Stimulated activated CD4-positive, alpha-beta T cell treated with anti-CD3 and anti-CD28 coated beads, Interleukin-2, amount 100 ng/mL, for 48 hours (primary cell): ENCODE data around the gene HIP1R.

Experiments used
- DNase-seq, 2 donors: peaks; one replicate each; pipeline ENCODE4 v3.0.0-alpha.2; 2020

The HIP1R gene

DNA sequence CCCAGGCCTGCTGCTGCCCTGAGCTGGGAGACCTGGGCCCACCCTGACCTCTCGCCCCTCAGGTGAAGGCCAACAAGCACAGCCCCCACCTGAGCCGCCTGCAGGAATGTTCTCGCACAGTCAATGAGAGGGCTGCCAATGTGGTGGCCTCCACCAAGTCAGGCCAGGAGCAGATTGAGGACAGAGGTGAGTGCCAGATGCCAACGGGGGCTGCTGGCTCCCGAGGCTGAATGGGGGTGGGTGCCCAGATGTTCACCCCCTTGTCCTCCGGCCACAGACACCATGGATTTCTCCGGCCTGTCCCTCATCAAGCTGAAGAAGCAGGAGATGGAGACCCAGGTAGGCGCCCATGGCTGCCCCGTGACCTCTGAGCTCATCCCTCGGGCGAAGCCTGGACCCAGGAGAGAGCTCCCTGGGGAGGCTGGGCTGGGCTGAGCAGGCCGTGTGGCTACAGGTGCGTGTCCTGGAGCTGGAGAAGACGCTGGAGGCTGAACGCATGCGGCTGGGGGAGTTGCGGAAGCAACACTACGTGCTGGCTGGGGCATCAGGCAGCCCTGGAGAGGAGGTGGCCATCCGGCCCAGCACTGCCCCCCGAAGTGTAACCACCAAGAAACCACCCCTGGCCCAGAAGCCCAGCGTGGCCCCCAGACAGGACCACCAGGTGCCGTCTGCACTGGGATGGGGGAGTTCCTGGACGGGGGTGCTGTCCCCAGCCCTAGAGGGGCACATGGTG, 25.8 kb downstream of the HIP1R start:
- no peak for DNase-seq

DNA sequence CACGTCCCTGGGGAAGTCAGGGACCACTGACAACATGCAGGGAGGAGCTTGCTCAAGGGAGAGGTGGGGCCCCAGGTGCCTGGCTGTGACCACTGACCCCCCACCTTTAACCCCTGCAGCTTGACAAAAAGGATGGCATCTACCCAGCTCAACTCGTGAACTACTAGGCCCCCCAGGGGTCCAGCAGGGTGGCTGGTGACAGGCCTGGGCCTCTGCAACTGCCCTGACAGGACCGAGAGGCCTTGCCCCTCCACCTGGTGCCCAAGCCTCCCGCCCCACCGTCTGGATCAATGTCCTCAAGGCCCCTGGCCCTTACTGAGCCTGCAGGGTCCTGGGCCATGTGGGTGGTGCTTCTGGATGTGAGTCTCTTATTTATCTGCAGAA, 26.3 kb downstream of the HIP1R start:
- no peak for DNase-seq

DNA sequence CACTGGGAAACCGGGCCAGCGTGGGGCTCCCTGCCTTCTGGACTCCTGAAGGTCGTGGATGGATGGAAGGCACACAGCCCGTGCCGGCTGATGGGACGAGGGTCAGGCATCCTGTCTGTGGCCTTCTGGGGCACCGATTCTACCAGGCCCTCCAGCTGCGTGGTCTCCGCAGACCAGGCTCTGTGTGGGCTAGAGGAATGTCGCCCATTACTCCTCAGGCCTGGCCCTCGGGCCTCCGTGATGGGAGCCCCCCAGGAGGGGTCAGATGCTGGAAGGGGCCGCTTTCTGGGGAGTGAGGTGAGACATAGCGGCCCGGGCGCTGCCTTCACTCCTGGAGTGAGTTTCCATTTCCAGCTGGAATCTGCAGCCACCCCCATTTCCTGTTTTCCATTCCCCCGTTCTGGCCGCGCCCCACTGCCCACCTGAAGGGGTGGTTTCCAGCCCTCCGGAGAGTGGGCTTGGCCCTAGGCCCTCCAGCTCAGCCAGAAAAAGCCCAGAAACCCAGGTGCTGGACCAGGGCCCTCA, 26.9 kb downstream of the HIP1R start:
- no peak for DNase-seq

DNA sequence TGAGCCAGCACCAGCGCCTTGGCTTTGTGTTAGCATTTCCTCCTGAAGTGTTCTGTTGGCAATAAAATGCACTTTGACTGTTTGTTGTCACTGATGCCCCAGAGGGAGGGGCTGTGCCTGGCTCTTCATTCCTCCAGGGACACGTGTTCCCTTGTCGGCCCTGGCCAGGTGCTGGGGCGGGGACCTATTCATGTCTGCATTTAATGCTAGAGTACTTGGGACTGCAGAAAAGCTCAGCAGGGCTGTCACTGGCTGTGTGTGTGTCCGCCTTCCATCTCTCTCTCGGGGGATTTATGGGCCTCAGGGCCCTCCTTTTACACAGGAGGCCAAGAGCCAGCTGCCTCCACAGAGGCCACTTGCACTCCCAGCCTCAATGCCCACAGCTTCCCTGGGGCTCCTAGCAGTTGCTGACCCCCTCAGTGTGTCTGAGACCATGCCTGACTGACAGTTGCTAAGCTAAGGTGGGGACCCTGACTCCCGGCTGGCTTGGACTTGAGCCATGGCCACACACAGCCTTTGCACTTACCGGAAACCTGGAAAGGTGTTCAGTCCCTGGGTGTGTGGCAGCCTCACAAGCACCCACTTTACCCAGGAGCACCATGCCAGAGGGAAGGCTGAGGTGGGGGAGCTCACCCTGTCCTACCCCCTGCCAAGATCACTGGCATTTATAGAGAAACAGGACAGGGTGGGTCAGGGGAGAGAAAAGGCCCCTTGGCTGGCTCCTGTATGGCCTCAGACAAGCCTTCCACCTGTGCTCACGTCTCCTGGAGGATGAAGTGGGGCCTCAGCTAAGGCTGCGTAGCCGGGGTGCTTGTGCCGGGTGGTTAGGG, 27.8 kb downstream of the HIP1R start:
- DNase-seq: no peak

DNA sequence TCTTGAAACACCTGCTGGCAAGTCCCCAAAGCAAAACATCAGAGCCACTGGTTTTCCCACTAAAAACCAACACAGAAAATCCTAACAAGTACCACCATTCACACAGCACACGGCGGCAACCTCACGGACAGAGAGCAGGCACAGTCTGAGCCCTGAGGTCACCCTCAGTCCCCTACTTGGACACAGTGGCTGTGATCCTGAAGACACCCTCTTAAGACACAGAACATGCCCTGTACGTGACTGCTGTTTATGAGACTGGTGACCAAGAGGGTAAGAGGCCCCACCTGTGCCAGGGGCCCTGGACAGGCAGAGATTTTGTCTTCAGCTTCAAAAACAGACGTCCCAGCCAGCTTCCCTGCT, 29.6 kb downstream of the HIP1R start:
- no peak for DNase-seq

DNA sequence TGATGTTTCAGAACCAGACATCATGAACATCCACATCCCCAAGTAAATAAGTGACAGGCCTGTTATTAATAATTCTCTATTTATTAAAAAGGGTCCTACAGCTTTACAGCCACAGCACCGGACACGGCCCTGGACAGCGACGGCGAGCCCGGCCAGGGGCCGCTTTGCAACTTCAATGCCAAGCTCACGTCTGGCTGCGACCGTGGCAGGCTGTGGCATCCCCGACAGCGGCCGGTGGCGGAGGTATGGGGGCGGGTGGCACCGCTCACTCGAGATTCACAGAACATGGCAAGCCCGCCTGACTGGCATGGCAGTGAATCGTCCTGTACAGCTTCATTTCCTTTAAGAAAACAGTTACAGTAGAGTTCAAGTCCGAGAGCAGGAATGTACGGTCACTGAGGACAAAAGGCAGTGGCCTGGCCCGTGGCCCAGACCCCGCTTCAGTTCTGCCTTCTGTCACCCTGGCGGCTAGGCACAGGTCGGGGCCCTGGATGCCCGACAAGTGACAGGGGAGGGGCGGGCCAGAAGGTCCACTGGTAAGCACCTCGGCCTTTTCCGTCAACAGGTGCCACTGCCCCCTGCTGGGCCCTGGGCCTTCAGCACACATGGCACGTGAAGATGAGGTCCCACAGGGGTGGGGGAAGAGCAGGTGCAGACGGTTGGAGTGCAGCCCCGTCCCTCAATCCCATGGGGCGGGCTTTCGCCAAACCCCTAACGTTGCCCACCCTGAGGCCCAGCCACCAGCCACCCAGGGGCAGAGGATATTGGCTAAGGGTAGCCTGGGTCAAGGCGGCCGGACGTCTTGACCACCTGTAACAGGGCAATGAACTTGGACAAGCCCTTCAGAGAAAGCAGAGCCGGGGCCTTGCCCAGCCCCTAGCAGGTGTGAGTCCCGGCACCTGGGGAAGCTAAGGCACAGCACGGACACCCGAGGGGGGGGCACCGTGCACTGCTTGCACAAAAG, 30.3 kb downstream of the HIP1R start:
- no peak for DNase-seq

DNA sequence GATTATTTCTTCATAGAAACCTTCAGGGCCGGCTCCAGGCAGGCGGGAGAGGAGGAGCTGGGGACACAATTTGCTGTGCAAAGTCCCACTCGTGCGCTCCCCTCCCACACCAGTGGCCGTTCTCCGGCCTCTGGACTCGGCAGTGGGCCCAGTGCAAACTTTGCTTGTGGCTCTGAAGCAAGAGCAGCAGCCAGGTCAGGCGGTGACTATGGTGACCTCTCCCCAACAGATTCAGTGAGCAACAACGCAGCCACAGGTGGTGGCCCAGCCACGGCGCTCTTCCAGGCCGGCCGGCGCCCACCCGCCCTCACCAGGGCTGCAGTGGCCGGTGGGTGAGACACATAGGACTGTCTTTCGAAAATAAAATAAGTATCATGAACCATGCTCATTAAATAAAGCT, 31.1 kb downstream of the HIP1R start:
- DNase-seq: no peak

DNA sequence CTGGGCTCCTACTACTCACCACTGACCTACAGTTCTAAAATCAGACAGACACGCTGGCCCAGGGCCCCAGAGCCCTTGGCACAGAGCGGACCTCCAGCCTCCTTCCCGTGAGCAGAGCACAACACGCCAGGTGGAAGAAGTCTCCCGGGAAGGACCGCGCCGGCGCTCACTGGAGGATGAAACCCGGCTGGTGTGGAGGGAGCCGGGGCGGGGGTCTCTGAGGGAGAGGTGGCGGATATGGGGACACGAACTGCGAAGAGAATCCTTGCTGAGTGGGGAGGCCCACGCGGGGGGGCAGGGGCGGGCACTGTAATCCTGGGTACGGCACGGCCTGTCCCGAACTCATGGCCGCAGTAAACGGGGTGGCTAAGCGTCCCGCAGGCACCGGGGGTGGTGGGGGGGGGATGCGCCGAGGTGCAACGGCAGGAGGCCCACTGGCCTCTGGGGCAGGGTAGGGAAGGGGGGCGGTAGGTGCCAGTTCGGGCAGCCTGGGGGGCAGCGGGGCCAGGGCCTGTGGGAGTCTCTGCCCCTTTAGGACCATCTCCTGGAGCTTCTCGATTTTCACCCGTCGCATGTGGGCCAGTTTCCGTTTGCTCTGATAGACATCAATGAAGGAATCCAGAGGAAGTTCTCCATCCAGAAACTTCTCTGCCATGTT, 31.8 kb downstream of the HIP1R start:
- no peak for DNase-seq

DNA sequence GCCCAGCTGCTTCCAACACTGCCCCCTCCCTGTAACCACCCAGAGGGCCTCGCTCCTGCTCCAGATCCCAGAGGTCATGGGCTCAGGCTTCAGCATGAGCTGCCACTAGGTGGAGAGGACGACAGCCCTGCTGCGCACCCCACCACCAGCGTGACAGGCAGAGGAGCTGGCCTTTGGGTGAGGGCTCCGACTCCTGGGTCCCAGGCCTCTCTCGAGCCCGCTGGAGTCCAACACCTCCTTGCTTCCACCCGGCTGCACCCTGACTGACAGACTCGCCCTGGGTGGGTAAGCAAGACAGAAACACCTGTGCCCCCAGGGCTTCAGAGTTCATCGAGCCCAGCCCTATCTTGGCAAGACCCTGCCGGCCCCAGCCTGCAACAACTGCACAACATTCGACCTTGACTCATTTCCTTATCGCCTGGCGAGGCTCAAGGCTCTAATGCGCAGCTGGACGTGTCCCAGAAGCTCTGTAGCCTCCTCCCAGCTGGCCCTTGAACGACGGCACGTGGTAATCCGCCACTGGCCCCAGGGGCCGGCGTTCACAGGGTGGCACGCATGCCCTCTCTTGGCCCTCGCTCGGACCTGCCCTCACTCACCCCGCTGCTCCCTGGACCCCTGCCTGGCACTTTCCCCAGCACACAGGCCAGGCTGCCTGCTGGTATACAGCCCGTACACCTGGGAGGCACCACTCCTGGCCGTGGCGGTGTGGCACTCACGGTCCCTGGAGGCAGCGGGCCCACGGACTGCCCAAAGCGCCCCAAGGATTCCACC, 32.6 kb downstream of the HIP1R start:
- no peak for DNase-seq

DNA sequence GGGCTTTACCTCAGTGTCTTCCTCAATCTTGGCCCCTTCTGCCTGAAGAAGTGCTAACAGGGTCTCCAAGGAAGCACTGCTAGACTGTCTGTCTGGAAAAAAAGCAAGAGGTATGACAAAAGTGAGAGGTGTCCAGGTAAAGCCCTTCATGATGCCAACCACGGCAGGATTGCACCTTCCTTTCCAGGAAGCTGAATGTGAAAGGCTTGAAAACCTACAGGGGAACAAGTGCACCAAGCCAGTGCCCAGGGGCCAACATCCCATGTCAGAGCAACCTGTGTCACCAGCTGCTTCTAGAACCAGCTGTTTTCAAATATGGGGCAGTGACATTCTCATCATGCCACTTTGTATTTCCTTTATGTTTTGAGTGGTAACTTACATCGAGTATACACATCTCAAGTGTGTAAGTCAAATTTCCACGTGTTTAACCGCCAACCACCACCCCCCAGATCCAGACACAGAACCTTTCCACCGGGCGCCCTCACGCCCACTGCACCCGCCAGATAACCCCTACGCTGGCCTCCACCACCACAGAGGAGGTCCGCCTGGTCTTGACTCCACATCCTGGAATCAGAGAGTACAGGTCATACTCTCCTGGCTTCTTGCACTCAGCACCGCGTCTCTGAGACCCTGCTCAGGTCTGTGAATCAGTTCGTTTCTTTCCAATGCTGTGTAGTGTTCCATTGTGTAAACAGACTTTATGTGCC, 33.4 kb downstream of the HIP1R start:
- no peak for DNase-seq

DNA sequence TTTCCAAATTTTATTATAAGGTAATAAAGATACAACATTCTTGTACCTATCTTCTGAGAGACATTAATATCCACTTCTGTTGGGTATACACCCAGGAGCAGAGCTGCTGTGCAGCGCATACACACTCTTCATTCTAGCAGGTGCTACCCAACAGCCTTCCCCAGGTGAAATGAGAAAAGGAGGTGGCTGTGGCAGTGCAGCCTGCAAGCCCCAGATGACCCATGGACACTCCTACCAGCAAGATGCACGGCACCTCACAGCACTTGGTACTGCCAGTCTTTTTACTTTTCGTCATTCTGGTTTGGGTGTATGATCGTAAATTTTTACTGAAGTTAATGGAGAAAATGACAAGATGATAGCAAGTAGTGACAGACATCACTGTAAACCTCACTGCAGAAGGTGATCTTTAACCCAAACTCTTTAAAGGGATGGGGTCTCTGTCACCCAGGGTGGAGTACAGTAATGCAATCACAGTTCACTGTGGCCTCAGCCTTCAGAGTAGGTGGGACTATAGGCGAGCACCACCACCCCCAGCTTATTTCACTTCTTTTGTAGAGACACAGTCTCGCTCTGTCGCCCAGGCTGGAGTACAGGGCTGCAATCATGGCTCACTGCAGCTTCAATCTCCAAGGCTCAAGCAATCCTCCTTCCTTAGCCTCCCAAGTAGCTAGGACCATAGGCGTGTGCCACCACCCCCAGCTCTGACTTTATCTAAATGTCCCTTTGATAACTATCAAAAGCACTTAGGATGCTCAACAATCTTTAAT, 34.1 kb downstream of the HIP1R start:
- DNase-seq: no peak

DNA sequence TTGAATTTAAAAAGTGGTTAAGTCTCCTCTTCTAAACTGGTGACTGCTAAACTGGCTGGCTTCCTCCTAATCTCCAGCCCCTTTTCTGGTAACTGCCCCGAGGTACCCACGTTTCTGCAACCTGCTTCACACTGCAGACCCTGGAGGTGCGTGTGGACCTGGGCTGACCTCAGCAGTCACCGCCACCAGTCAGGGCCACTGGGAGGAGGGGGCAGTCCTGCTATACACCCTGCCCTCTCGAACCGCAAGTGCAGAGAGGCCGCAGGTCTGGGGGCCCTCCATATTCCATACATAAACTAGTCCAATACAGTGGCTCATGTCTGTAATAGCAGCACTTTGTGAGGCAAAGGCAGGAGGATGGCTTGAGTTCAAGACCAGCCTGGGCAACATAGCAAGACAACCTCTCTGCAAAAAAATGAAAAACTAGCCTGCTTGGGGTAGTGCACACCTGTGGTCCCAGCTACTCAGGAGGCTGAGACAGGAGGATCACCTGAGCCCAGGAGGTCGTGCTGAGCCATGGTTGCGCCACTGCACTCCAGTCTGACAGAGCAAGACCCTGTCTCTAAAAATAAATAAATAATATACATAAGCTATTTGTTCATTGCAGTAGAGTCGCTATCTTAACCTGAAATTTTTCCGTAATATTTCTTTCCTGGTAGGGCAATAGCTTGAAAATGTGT, 35.0 kb downstream of the HIP1R start:
- DNase-seq: no peak

DNA sequence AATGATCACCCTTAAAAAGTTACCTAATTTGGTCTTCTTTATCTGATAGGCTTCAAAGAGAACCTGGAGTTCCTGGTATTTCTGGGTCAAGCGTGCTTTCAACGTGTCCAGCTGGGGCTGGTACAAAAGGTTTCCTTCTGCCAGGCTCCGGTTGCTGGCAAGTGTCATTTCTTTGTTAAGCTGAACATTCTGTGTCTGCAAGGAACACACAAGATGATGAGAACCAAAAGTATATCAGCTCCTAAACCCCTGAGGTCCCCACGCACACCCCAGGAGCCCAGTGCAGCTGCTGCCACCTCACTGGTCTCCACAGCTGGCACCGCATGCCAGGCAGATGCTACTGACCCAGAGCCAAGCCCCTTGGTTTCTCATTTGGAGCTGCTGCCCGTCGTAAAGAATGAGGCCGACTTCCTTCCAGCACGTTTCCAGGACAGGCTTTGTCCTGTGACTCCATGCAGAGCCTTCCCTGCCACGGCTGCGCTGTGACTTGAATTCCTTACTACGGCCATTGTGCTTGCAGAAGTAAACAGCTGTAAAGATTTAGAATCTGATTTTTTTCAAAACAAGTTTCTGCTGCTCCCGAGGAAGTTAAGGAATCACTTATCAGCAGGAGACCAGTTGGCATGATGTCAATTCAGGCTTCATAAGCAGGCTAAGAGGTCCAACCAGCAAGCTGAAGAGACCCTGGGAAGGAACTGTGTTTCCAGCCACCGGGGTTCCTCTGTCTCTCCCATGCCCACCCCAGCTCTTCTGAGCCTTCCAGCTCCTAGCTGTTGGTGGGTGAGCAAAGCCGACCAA, 35.8 kb downstream of the HIP1R start:
- no peak for DNase-seq

DNA sequence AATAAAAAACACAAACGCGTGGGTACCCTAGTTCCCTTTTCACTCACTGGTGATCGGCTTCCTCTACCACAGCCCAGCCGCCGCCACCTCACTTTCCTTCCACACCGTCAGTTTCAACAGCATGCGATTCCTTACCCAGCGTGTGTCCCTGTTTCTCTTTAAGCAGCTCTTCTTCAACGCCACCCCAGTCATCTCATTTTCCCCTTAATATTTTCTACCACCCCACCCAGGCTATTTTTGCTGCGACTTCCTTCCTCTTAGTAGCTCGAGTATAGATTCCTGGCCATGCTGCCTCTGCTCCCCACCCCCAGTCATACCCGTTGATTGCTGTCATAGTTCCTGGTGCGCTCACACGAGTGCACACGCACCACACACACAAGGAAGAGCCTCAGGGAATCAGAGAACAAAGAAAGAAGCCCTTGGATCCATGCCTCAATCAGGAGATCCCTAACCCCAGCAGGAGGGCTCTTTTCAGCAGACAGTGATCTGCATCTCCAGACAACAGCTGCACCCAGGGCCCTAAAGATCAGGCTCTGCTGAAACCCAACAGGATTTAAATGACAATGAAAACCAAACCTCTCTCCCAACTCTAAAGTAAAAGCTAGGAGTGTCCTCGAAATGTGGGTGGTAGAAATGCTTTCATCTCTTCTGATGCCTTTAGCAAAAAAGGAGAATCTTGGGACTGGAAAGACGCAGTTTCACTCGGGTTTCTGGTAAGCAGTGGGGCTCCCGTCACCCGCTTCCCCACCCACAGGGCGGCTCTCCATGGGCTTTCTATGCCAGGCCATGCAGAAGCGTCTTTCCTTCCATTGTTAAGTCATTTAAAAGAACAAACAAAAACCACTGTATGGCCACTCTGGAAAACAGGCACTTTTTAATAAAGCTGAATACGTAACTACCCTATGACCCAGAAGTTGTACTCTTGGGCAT, 36.9 kb downstream of the HIP1R start:
- DNase-seq: peak; percentile 47 to 59

DNA sequence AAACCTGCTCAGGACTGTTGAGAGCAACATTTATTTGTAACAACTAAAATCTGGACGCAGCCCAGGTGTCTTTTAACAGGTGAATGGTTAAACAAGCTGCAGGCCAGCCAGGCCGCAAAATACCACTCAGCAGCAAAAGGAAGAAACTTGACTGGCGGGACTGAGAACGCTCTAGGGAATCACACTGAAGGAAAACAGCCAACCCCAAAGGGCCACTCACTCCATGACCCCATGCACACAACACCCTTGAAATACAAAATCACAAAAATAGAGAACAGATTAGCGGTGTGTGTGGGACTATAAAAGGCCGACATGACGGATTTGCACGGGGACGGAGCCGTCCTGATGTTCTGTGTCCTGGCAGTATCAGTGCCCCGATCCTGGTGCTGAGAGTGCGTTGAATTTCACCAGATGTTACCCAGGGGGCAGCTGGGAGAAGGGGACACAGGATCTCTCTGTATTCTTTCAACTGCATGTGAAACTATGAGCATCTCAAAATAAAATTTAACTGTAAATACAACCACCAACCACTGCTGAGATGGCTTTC, 37.6 kb downstream of the HIP1R start:
- DNase-seq: no peak

DNA sequence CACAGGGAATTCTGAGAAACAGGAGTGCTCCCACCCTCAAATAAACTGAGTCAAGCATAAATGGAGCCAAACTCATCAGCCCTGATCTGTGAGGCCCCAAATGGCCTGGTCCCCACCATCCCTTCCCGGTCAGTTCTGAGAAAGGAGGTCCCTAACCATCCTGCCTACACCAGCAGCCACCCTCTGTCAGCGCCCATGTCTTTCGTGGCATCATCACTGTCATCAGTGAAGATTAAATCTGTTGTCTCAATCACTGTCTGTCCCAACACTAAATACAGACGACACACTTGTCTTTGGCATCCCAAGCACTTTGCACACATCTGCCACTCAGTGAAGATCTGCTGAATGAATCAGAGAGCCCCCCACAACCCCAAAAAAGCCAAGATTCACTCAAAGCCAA, 38.3 kb downstream of the HIP1R start:
- no peak for DNase-seq

DNA sequence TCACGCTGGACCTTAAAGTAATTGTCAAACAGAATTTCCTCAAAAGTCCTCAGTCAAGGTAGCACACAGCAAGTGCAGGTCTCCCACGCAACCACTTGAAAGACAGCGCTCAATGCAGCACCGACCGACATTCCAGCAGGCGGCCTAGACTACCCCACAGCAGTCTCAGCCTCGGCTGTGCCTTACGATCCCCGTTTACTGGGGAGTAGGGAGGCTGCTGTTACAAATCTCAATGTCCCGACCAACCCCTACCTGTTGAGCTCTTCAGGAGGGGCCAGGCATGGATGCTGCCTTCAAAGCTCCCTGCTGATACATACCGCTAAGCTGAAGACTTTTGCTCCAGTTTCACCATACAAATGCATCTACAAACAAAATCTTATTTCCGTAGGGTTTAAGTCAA, 38.8 kb downstream of the HIP1R start:
- peak; percentile 28 to 33 for DNase-seq
